A549 (cell line): ENCODE measurements around the gene CPLANE2.

ENCODE experiments used
- CBX8 ChIP-seq: fragments of 200-600 bp; sonication (generic); IDR thresholded peaks from 2 replicates; pipeline ENCODE4 v1.6.1; 2016
- CEBPB ChIP-seq, 2 experiments: fragments of >200 bp in 1 of 2; sonication (Bioruptor Twin) in 1 of 2; formaldehyde crosslinking in 1 of 2; IDR thresholded peaks; 2 replicates each; pipeline ENCODE4 v1.6.1; 2012 to 2016
- CHD2 ChIP-seq: fragments of 150-350 bp; IDR thresholded peaks from 2 replicates; pipeline ENCODE4 v1.6.1; 2014; ENCODE audit warnings: low read length; ENCODE audit not compliant: partially characterized antibody
- CTCF ChIP-seq: fragments of >200 bp; sonication (Bioruptor Twin); formaldehyde crosslinking; IDR thresholded peaks from 3 replicates; pipeline ENCODE4 v1.5.1; 2016
- HDAC2 ChIP-seq: fragments of 200-600 bp; sonication (generic); IDR thresholded peaks from 2 replicates; pipeline ENCODE4 v1.6.1; 2016
- HMGXB4 ChIP-seq: fragments of 250-450 bp; sonication (Bioruptor Pico); IDR thresholded peaks from 2 replicates; pipeline ENCODE4 v1.5.0; 2021; ENCODE audit warnings: mild to moderate bottlenecking, moderate library complexity, borderline replicate concordance

GRCh38 chr1:16189003-16189402, 48.0 kb downstream of the CPLANE2 start:
- no peak for TF ChIP-seq CTCF
- TF ChIP-seq HDAC2 = no peak
- no peak for TF ChIP-seq HMGXB4
- no peak for TF ChIP-seq CEBPB (IDR thresholded peaks at IDR 0.05)
- TF ChIP-seq CBX8 = no peak
- no peak for TF ChIP-seq CHD2
